Activated naive CD4-positive, alpha-beta T cell treated with Interleukin-2 at 50 U/mL for 16 hours (primary cell): ENCODE data around the gene MINDY4.
A peak's percentile ranks its signal among the peaks of the same experiment; 100 is the strongest.

Experiments used
- DNase-seq: peaks from one replicate; pipeline ENCODE4 v3.0.0-alpha.2; 2020

MINDY4 gene

DNA sequence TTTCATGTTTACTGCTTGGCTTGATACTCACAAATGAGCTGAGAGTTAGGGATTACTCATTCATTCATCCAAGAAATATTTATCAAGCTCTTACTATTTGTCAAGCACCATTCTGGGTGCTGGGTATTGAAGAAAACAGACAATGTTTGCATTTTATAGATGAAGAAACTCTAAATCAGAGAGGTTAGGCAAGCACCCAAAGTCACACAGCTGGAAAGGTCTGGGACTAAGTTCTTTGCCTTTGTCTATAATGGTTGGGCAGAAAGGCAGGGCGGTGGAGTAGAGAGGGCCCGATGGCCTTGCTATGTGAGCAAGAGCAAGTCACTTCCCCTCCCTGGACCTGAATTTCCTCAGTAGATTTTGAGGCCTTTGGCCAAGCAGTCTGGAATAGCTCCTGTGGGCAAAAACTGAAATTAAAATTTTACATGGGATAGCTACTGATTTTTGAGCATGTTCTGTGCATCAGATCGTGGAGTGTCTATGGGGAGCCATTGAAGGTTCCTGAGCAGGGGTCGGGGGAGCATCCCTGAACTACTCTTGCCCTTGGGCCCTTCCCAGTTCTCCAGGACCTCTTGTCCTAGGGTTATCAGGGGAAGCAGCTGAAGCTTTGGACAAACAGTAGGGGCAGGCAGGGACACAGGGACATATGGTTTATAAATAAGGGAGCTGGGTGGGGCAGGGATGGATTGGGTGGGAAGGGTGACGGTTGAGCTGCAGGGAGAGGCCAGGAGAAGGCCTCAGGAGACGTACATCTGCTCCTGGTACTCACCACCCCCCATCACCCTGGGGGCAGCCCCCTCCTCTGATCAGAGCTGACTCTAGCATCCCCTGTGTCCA, 163.7 kb downstream of the MINDY4 start:
- no peak for DNase-seq

DNA sequence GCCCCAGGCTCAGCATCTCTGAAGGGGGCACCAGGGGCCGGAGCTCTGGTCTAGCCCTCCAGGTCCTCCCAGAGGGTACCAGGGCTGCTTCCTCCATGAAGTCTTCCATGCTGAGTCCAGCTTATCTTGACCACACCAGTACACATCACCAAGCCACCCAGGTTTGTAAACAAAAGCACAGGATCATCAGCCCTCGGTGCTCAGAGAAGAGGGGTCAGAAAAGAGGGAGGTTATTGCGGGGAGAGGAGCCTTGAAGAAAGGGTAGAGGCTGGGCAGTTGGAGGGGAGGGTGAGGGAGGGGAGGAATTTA, 164.3 kb downstream of the MINDY4 start:
- no peak for DNase-seq

DNA sequence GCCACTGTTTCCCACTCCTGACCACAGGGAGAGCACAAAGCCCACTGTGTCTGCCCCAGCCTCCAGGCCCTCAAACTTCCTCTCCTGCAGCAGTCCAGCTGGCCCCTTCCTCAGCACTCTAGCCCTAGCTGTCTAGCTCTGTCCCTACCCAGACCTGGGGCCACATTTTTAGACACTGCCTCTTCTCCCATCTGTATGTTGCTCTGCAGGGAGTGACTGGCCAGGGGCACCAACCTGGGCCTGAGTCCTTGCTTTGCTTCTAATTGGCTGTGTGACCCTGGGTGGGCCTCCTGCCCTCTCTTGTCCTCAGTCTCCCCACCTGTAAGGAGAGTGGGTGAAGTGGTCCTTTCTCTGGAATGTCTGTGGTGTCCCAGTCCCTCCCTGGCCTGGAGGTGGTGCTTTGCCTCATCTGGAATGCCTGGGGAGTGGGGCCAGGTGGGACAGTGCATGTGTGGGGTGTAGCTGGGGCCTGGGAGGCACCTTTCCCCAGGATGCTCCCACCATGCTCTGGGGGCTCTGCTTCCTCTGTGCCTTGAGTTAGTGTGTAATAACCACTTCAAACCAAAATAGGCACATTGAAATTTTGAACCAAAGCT, 165.5 kb downstream of the MINDY4 start:
- DNase-seq, result no peak

DNA sequence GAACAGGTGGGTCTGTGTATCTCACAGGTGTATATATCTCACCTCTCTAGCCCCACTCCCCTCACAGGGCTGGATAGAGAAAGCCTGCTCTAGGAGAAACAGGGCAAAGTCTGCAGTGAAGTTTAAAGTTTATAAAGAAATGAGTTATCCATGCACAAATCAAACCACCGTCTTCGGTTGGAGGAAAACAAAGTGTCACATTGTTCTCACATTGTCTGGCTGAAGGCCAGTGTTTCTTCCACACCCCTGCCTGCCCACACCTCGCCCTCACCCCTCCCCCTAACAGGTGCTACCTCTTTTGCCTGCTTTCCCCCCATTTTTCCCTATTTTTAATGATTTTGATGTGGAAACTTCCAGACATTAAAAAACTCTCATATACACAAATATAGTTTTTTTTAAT, 166.2 kb downstream of the MINDY4 start:
- DNase-seq, result no peak

DNA sequence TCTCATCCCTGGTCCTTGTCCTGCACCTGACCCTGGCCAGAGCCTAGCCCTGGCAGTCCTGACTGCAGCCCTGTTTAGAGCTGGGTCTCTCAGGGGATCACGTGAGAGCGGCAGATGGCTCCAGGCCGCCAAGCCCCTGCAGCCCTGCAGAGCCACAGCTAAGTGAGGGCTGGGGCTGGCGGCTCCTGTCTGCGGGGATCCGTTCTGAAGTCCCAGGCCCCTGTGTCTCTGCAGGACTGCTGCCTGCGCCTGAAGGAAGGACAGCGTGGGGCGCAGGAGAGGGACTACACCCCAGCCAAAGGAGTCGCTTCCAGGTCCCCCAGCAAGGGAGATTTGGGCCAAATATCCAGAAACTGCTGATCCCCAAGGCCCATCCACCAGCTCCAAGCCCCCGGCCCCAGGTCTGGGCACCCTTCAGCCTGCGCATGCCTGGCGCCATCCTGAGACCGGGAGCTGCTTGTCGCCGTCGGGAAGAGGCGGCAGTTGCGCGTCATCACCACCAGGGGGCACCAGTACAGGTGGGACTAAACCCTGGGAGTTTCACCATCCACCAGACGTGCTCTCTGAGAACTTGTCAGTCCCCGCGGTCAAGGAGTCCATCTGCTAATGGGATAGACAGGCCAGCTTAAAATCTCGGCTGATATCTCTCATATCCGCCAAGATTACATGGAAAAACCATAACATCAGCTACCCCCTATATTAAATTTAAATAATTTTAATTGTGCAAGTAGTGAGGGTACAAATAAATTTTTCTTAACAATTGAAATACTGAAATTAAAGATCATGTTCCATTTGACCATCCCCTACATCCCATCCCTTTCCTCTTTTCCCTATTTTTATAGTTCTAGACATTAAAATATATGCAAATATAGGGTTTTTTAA, 167.5 kb downstream of the MINDY4 start:
- peak; percentile 58 for DNase-seq

DNA sequence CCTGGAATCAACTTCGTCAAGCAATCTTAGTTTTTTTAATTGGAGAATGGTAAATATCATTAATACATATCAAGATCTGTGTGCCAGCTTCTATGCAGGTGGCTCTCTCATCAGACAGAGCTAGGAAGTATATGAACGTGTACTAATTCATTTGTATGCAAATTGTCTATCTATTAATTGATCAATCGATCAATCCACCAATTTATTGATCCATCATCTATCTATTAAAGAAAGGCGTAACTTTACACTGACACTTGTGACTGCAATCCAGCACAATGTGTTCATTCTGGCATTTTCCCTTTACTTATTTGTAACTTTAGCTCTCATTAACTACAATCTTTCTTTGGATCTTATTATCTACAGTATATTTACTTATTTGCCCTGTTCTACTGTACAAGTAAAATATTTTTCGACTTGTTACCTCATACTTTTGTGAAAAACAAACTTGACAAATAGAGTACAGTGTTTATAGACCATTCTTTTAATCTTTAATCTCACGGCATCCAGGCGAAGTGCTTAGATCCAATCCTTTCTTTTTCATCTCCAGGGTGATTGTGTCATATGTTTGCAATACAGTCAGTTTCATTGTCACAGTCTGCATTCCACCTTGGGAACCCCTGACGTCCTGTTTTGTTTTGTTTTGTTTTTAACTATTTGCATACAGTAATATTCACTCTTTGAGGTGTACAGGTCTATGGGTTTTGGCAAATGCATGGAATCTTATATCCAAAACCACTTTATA, 170.5 kb downstream of the MINDY4 start:
- DNase-seq, result no peak
